IPS-NIHi7 (cell line): ENCODE data around the gene SEC16A.
A peak's percentile ranks its signal among the peaks of the same experiment; 100 is the strongest.
"Not testable (repeated sequence)": the region's sequence is repeated elsewhere in the genome, so short reads cannot be mapped to it uniquely, and the experiment has no call there.

Source experiments
- DNase-seq: peaks from one replicate; pipeline ENCODE4 v3.0.0; 2012; ENCODE audit warnings: mixed read lengths; ENCODE audit errors: extremely low spot score

Gene SEC16A

GRCh38 chr9:136419092-136419420 is 63.8 kb downstream of the SEC16A start:
- no peak for DNase-seq

GRCh38 chr9:136418182-136419091 is 64.4 kb downstream of the SEC16A start:
- DNase-seq, result no peak

GRCh38 chr9:136416914-136417313 is 65.9 kb downstream of the SEC16A start:
- DNase-seq, result no peak

- DNase-seq, result no peak
These were observed 66.4 kb downstream of the SEC16A start for GRCh38 chr9:136416427-136416826.

GRCh38 chr9:136412962-136413361 is 69.9 kb downstream of the SEC16A start:
- DNase-seq, result no peak

GRCh38 chr9:136411378-136411777 is 71.5 kb downstream of the SEC16A start:
- no peak for DNase-seq

GRCh38 chr9:136410500-136411287 is 72.1 kb downstream of the SEC16A start, which contains the start of the genes ENTR1 and PMPCA:
ENTR1 (minus strand) TSS chr9:136410614; CDS start chr9:136410397, 217 bp downstream.
PMPCA (plus strand) TSS chr9:136410658; CDS start chr9:136410669, 11 bp downstream.
- DNase-seq, result peak; percentile 99

- DNase-seq, result peak; percentile 54
These were observed 73.0 kb downstream of the SEC16A start for GRCh38 chr9:136409557-136410455.

GRCh38 chr9:136407911-136408310 is 74.9 kb downstream of the SEC16A start:
- DNase-seq, result no peak

- not testable (repeated sequence) for DNase-seq
These were observed 75.8 kb downstream of the SEC16A start for GRCh38 chr9:136407061-136407460.

- not testable (repeated sequence) for DNase-seq
These were observed 76.9 kb downstream of the SEC16A start for GRCh38 chr9:136405904-136406303.

GRCh38 chr9:136405481-136405880 is 77.4 kb downstream of the SEC16A start:
- DNase-seq, result no peak

- DNase-seq, result no peak
These were observed 78.1 kb downstream of the SEC16A start for GRCh38 chr9:136404801-136405136.

- DNase-seq, result no peak
These were observed 78.7 kb downstream of the SEC16A start for GRCh38 chr9:136403915-136404800.

GRCh38 chr9:136403538-136403914 is 79.3 kb downstream of the SEC16A start:
- no peak for DNase-seq

GRCh38 chr9:136402067-136402466 is 80.8 kb downstream of the SEC16A start:
- DNase-seq, result no peak

GRCh38 chr9:136401173-136401922 is 81.5 kb downstream of the SEC16A start:
- no peak for DNase-seq

- peak; percentile 98 for DNase-seq
These were observed 82.6 kb downstream of the SEC16A start, which contains the start of gene SNAPC4 for GRCh38 chr9:136400038-136400834. SNAPC4 (minus strand) TSS chr9:136400170; CDS start chr9:136398428, 1,742 bp downstream.
